HG02610 (cell line): Measurements from ENCODE around the gene PSMG4.

Experiments used
- ATAC-seq: cut with Tn5 transposase; IDR thresholded peaks from one replicate; pipeline ENCODE4 v1.9.1; 2021; ENCODE audit warnings: mild to moderate bottlenecking, moderate library complexity; ENCODE audit not compliant: unreplicated experiment

The PSMG4 gene

GRCh38 chr6:3273707-3274521 lies 15.2 kb downstream of the PSMG4 start:
- no peak for ATAC-seq

- ATAC-seq, result no peak
Observed at GRCh38 chr6:3276174-3277167, 17.7 kb downstream of the PSMG4 start.

- ATAC-seq, result no peak
Observed at GRCh38 chr6:3277251-3277650, 18.5 kb downstream of the PSMG4 start.

- ATAC-seq, result no peak
Observed at GRCh38 chr6:3277851-3278416, 19.2 kb downstream of the PSMG4 start.

- ATAC-seq, result no peak
Observed at GRCh38 chr6:3278691-3279090, 19.9 kb downstream of the PSMG4 start.

GRCh38 chr6:3280091-3280490 lies 21.3 kb downstream of the PSMG4 start:
- no peak for ATAC-seq

- no peak for ATAC-seq
Observed at GRCh38 chr6:3280866-3281465, 22.2 kb downstream of the PSMG4 start.

GRCh38 chr6:3281631-3282475 lies 23.1 kb downstream of the PSMG4 start:
- ATAC-seq, result no peak

- ATAC-seq, result no peak
Observed at GRCh38 chr6:3282476-3283236, 23.9 kb downstream of the PSMG4 start.

- no peak for ATAC-seq
Observed at GRCh38 chr6:3283241-3283640, 24.5 kb downstream of the PSMG4 start.

- ATAC-seq, result no peak
Observed at GRCh38 chr6:3283641-3284435, 25.1 kb downstream of the PSMG4 start.

GRCh38 chr6:3284436-3284876 lies 25.7 kb downstream of the PSMG4 start:
- no peak for ATAC-seq

GRCh38 chr6:3285049-3285639 lies 26.4 kb downstream of the PSMG4 start:
- no peak for ATAC-seq

- ATAC-seq, result no peak
Observed at GRCh38 chr6:3285732-3286131, 27.0 kb downstream of the PSMG4 start.

- no peak for ATAC-seq
Observed at GRCh38 chr6:3286641-3287171, 28.0 kb downstream of the PSMG4 start.

- no peak for ATAC-seq
Observed at GRCh38 chr6:3287308-3287707, 28.6 kb downstream of the PSMG4 start.

- no peak for ATAC-seq
Observed at GRCh38 chr6:3287976-3288707, 29.4 kb downstream of the PSMG4 start.
